Central memory CD8-positive, alpha-beta T cell (primary cell): Measurements from ENCODE around the gene STK31.
A peak's percentile ranks its signal among the peaks of the same experiment; 100 is the strongest.
"Not testable (repeated sequence)": the region's sequence is repeated elsewhere in the genome, so short reads cannot be mapped to it uniquely, and the experiment has no call there.

ENCODE experiments used
- ATAC-seq: fragments of 150-1000 bp; cut with Tn5 transposase; replicated peaks from 2 replicates; pipeline ENCODE4 v1.10.0; 2022; ENCODE audit warnings: mild to moderate bottlenecking, moderate FRiP score, moderate number of reproducible peaks; ENCODE audit not compliant: poor library complexity, severe bottlenecking; ENCODE audit errors: extremely low read depth
- DNase-seq, 2 donors: peaks; one replicate each; pipeline ENCODE4 v3.0.0; 2021; ENCODE audit warnings: low spot score in 2 of 2
- H3K27ac Mint-ChIP-seq: one replicate; pipeline ENCODE4 v1.8.0; 2022; ENCODE audit warnings: low read depth, mild to moderate bottlenecking, moderate library complexity, mixed read lengths
- H3K27me3 Mint-ChIP-seq: one replicate; pipeline ENCODE4 v1.8.0; 2022; ENCODE audit warnings: mixed read lengths
- H3K36me3 Mint-ChIP-seq: one replicate; pipeline ENCODE4 v1.8.0; 2022; ENCODE audit warnings: mild to moderate bottlenecking, moderate library complexity, mixed read lengths; ENCODE audit not compliant: insufficient read depth
- H3K4me1 Mint-ChIP-seq: one replicate; pipeline ENCODE4 v1.8.0; 2022; ENCODE audit warnings: mixed read lengths
- H3K4me3 Mint-ChIP-seq: one replicate; pipeline ENCODE4 v1.8.0; 2022; ENCODE audit warnings: mild to moderate bottlenecking, moderate library complexity, mixed read lengths
- H3K9me3 Mint-ChIP-seq: one replicate; pipeline ENCODE4 v1.8.0; 2022; ENCODE audit warnings: mixed read lengths

The STK31 gene

GRCh38 chr7:23710000-23710399, at the start of gene STK31:
Gene STK31, plus strand, starts transcription at chr7:23710219. Its CDS starts 67 bp downstream, at chr7:23710286.
- no peak for ATAC-seq
- Mint-ChIP-seq H3K4me3 (no peak within 1 kb of the TSS), H3K36me3 (no peaks in the 10 kb centered on the region), H3K4me1 (peaks cover 4% of the 10 kb centered on the region), H3K9me3 (peaks cover 12% of the 10 kb centered on the region), H3K27ac (no peak within 1 kb of the TSS), H3K27me3 (no peaks in the 10 kb centered on the region)
- no peak for DNase-seq

GRCh38 chr7:23661385-23661784, 48.6 kb upstream of the STK31 start:
- H3K4me1 Mint-ChIP-seq, result no peaks in the 10 kb centered on the region
- H3K4me3 Mint-ChIP-seq, result no peak overlapping the region
- no peaks in the 10 kb centered on the region for H3K36me3 Mint-ChIP-seq
- no peak overlapping the region for H3K27ac Mint-ChIP-seq
- DNase-seq, result no peak
- H3K9me3 Mint-ChIP-seq, result peaks cover 7% of the 10 kb centered on the region
- no peak for ATAC-seq
- H3K27me3 Mint-ChIP-seq, result peaks cover 12% of the 10 kb centered on the region

GRCh38 chr7:23662124-23662983, 47.7 kb upstream of the STK31 start:
- H3K36me3 Mint-ChIP-seq, result no peaks in the 10 kb centered on the region
- H3K9me3 Mint-ChIP-seq, result peaks cover 7% of the 10 kb centered on the region
- H3K4me3 Mint-ChIP-seq, result no peak overlapping the region
- H3K27ac Mint-ChIP-seq, result no peak overlapping the region
- ATAC-seq (no peak), DNase-seq (no peak)
- peaks cover 3% of the 10 kb centered on the region for H3K27me3 Mint-ChIP-seq
- H3K4me1 Mint-ChIP-seq, result no peaks in the 10 kb centered on the region

GRCh38 chr7:23662984-23663313, 47.1 kb upstream of the STK31 start:
- no peak for DNase-seq

GRCh38 chr7:23664122-23664521, 45.9 kb upstream of the STK31 start:
- ATAC-seq, result no peak
- H3K4me3 Mint-ChIP-seq, result no peak overlapping the region
- no peaks in the 10 kb centered on the region for H3K9me3 Mint-ChIP-seq
- no peaks in the 10 kb centered on the region for H3K4me1 Mint-ChIP-seq
- H3K36me3 Mint-ChIP-seq, result no peaks in the 10 kb centered on the region
- no peak for DNase-seq
- H3K27me3 Mint-ChIP-seq, result no peaks in the 10 kb centered on the region
- H3K27ac Mint-ChIP-seq, result no peak overlapping the region

More at GRCh38 chr7:23662984-23663313, 47.1 kb upstream of the STK31 start:
- Mint-ChIP-seq H3K4me3 (no peak overlapping the region), H3K27me3 (no peaks in the 10 kb centered on the region), H3K4me1 (no peaks in the 10 kb centered on the region), H3K27ac (no peak overlapping the region), H3K9me3 (peaks cover 7% of the 10 kb centered on the region), H3K36me3 (no peaks in the 10 kb centered on the region)
- ATAC-seq, result no peak

GRCh38 chr7:23672033-23672432, 38.0 kb upstream of the STK31 start:
- peaks cover 18% of the 10 kb centered on the region for H3K27me3 Mint-ChIP-seq
- H3K27ac Mint-ChIP-seq, result no peak overlapping the region
- no peaks in the 10 kb centered on the region for H3K4me1 Mint-ChIP-seq
- H3K36me3 Mint-ChIP-seq, result no peaks in the 10 kb centered on the region
- H3K4me3 Mint-ChIP-seq, result no peak overlapping the region
- DNase-seq, result no peak
- H3K9me3 Mint-ChIP-seq, result no peaks in the 10 kb centered on the region
- ATAC-seq, result no peak

GRCh38 chr7:23679898-23680413, 30.1 kb upstream of the STK31 start, which contains the start of gene FAM221A:
Gene FAM221A, plus strand, starts transcription at chr7:23680199. Its CDS starts 20 bp downstream, at chr7:23680219.
- H3K4me3 Mint-ChIP-seq, result peak within 1 kb of the TSS; percentile 87
- peak within 1 kb of the TSS; percentile 44 for H3K27ac Mint-ChIP-seq
- peak; percentile 49 to 51 for DNase-seq
- H3K27me3 Mint-ChIP-seq, result no peaks in the 10 kb centered on the region
- peak; percentile 95 for ATAC-seq
- no peaks in the 10 kb centered on the region for H3K4me1 Mint-ChIP-seq
- no peaks in the 10 kb centered on the region for H3K9me3 Mint-ChIP-seq
- H3K36me3 Mint-ChIP-seq, result peaks cover 7% of the 10 kb centered on the region

GRCh38 chr7:23680414-23681405, 29.3 kb upstream of the STK31 start:
- DNase-seq, result no peak
- ATAC-seq, result peak; percentile 38
- Mint-ChIP-seq H3K27ac (peak overlapping the region; percentile 44), H3K36me3 (peaks cover 7% of the 10 kb centered on the region), H3K9me3 (no peaks in the 10 kb centered on the region), H3K4me3 (peak overlapping the region; percentile 87), H3K4me1 (no peaks in the 10 kb centered on the region), H3K27me3 (no peaks in the 10 kb centered on the region)

- not testable (repeated sequence) for H3K27ac Mint-ChIP-seq, H3K9me3 Mint-ChIP-seq, H3K36me3 Mint-ChIP-seq, ATAC-seq, H3K4me3 Mint-ChIP-seq, DNase-seq, H3K27me3 Mint-ChIP-seq, H3K4me1 Mint-ChIP-seq
Observed at GRCh38 chr7:23684041-23684440, 26.0 kb upstream of the STK31 start.

- peaks cover 4% of the 10 kb centered on the region for H3K4me1 Mint-ChIP-seq
- DNase-seq, result no peak
- H3K9me3 Mint-ChIP-seq, result no peaks in the 10 kb centered on the region
- peaks cover 15% of the 10 kb centered on the region for H3K36me3 Mint-ChIP-seq
- H3K27ac Mint-ChIP-seq, result no peak overlapping the region
- ATAC-seq, result no peak
- H3K27me3 Mint-ChIP-seq, result no peaks in the 10 kb centered on the region
- H3K4me3 Mint-ChIP-seq, result no peak overlapping the region
Observed at GRCh38 chr7:23685731-23686130, 24.3 kb upstream of the STK31 start.

- Mint-ChIP-seq H3K4me1 (peaks cover 4% of the 10 kb centered on the region), H3K9me3 (no peaks in the 10 kb centered on the region), H3K36me3 (peaks cover 17% of the 10 kb centered on the region), H3K27ac (no peak overlapping the region), H3K4me3 (no peak overlapping the region), H3K27me3 (no peaks in the 10 kb centered on the region)
- DNase-seq, result no peak
- ATAC-seq, result no peak
Observed at GRCh38 chr7:23687011-23687410, 23.0 kb upstream of the STK31 start.

GRCh38 chr7:23689165-23689564, 20.9 kb upstream of the STK31 start:
- Mint-ChIP-seq H3K36me3 (peaks cover 23% of the 10 kb centered on the region), H3K4me1 (peaks cover 4% of the 10 kb centered on the region), H3K27ac (no peak overlapping the region), H3K4me3 (no peak overlapping the region), H3K27me3 (no peaks in the 10 kb centered on the region), H3K9me3 (no peaks in the 10 kb centered on the region)
- no peak for DNase-seq
- no peak for ATAC-seq
